Fibroblast of the conjunctiva (primary cell): ENCODE measurements around the gene RRP36.
"Not testable (repeated sequence)": the region's sequence is repeated elsewhere in the genome, so short reads cannot be mapped to it uniquely, and the experiment has no call there.

Source experiments
- DNase-seq: peaks from one replicate; pipeline ENCODE4 v3.0.0-alpha.2; 2010; ENCODE audit warnings: low read depth

The RRP36 gene, protein sequence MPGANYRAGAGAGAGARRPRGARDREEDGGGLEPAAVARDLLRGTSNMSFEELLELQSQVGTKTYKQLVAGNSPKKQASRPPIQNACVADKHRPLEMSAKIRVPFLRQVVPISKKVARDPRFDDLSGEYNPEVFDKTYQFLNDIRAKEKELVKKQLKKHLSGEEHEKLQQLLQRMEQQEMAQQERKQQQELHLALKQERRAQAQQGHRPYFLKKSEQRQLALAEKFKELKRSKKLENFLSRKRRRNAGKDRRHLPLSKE

DNA sequence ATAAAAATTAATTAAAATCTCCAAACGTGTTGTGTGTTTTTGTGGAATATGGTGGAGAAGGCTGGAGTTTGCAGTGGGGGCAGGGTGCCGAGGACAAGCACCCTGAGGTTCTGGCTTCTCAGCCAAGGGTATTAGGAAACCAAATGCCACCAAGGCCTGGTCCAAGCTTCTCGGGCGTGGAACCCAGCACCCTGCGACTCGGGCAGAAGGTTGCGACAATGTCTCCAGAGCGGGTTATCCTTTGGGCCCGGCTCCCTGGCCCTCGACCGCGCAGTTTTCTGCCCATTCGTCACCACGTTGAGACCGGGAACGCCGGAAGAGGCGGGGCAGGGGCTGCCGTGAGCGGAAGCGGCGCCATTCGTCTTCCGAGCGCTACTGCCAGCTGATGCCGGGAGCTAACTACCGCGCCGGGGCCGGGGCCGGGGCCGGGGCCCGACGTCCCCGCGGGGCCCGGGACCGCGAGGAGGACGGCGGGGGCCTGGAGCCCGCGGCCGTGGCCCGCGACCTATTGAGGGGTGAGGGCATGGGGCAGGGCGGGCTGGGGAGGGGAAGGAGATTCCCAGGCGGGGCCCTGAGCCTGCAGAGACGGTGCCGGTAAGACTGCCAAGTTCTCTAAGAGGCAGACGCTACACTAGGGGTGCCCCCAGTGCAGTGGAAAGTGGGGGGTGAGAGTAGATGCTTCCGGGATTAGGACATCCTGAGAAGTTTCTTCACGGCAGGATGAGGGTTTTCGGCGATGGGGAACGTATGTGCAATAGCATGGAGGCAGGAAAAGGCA is at the start of gene RRP36:
TSS of gene RRP36 (plus strand) at position 354 of the 778 bp plus-strand sequence. CDS start at position 386, 32 bp downstream.
- peak; percentile 32 for DNase-seq

DNA sequence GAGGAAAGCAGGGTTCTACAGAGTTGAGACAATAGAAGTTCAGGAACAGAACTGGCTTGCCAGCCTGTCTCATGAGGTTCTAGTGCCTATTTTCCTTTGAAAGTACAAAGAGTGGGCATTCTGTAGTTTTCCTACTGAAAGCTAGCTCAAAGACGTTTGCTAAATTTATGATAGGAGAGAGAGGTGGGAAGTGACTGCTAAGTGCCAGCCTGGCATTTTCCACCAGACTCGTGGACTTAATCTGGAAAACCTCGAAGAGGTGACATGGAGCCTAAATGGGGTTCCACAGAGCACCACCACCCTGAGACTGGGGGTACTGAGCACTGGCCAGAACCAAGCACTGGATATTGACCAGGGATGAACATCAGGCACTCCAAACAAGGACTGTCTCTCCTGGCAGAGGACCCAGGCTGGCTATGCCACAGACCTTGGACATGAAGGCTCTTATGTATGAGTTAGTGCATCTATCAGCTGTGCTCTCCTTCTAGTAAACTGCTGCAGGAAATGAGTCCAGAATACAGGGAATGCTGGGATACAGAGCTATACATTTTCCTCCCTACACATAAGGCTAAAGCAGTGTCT is 49.6 kb upstream of the RRP36 start:
- no peak for DNase-seq

DNA sequence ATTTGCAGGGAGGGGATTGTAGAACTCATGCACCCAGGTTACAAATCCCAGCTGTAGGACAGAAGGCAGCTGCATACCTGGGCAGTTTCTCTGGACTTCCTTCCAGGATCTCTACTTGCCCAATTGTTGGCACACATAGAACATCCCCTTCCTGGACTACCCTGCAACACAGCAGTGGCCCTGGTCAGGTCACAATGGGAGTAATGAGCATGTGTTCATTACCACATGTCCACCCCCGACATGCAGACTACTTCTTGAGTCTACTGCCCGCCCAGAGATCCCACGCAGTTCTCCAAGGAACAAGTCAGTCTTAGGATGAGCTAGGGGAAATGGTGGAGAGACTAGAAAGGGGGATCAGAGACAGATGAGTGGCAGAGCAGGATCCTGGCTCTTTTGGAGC is 47.5 kb upstream of the RRP36 start:
- no peak for DNase-seq

- no peak for DNase-seq
These were observed 46.4 kb upstream of the RRP36 start for GRCh38 chr6:42974919-42975505.

GRCh38 chr6:42978487-42978838 is 43.0 kb upstream of the RRP36 start:
- DNase-seq, result no peak

GRCh38 chr6:42978839-42979522 is 42.4 kb upstream of the RRP36 start, which contains the start of gene PEX6:
Gene PEX6, minus strand, starts transcription at chr6:42979181. Its CDS starts 31 bp downstream, at chr6:42979150.
- DNase-seq, result peak; percentile 53

DNA sequence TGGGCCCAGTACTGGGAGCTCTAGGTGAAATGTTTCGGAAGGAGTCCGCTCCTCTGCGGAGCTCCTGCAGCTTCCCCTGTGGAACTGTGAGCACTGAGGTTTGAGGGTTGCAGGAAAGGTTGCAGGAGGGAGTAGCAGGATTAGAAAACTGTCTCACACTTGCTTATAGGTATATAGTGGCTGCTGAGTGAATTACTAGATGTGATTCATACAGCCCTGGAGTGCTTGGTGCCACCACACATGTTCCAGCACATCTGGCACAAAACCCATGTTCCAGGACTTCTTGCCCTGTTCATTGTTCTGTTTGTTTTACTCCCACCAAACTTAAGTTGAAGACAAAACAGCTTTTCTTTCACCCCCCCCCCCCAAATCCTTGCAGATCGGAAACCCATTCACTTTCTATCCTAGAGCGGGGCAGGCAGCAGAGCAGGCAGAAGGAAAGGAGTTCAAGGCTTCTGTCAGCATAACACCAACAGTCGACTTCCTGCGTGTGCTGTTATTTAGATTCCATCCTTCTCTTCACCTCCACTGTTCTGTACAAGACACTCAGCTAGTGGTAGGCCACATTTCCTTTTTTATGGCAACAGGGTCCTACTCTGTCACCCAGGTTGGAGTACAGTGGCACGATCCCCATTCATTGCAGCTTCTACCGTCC is 41.8 kb upstream of the RRP36 start:
- DNase-seq, result no peak

DNA sequence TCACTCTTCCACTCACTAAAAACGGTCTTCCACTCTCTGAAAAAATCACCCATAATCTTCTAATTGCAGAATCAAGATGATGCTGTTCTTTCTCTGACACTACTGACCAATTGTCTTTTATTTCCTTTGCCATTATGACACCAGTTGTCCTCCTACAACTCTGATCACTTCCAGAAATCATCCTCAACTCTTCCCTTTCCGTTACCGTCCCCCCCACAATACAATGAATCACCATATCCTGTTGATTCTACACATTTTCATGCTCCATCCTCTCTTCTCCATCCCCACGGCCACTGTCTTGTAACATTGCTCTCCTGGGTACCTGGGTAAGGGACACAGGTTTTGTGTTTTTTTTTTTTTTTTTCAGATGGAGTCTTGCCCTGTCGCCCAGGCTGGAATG is 39.6 kb upstream of the RRP36 start:
- DNase-seq, result no peak

DNA sequence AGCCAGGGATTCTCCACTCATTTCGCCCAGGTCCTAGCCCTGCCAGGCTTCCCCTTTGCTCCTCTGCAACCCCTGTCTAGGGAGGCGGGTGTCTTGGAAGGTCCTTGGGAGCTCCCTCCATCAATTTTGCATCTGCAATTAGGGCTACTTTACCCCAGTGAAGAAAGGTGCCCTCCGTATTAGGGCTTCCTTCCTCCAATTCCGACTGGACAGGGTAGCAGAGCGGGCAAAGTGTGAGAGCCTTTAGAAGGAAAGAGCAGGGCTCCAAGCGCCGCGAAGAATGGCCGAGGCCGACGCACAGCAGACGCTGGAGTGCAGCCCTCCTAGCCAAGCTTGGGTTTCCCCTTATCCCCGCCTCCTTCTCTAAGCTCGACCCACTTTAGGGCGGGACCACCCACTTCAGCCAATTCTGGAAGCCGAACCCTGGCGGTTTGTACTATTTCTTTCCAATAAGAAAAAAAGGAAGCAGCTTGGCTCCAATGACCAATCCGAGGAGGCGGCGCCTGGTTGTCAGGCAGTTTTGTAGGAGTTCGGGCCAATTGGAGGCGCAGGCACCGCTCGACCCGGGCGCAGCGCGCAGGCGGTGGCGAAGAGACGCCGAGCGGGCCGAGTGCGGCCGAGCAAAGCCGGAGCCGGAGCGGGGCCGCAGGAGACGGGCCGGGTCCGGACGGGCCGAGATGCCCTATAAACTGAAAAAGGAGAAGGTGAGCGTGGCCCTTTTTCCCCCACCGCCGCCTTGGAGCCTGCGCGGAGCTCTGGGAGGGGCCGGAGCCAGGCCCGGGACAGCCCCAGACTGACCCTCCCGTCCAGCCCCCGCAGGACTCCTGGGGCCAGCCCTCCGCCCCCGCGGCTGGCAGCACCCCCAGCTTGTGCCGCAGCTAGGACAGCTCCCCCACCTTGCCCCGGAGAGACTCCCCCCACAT is 37.2 kb upstream of the RRP36 start, which contains the start of gene PPP2R5D:
TSS of gene PPP2R5D (plus strand) at position 570 of the 923 bp plus-strand sequence. CDS start at position 678, 108 bp downstream.
- DNase-seq, result peak; percentile 98

DNA sequence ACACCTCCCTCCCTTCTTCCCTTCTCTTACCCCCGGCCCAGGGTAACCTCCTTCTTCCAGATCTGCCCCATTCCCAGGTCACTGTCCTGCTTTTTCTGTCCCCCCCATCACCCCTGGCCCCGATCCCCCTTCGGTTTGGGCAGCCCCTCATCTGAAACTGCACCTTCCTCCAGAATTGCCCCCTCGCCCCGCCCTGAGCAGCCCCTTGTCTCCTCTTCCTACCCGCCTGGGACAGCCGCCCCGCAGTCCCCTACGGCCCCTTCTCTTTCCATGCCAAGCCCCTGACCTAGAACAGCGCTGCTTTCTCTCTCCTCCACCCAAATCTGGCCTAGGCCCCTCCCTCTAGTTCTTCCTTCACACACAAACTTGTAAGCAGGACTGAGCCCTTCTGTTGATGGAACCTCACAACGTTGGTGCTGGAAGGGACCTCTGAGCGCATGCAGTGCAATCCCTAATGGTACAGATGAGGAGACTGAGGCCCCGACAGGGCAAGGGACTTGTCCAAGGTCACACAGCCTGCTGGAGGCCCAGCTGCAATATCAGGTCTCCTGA is 36.4 kb upstream of the RRP36 start:
- DNase-seq, result no peak

GRCh38 chr6:42987533-42988451 is 33.6 kb upstream of the RRP36 start:
- DNase-seq, result no peak

DNA sequence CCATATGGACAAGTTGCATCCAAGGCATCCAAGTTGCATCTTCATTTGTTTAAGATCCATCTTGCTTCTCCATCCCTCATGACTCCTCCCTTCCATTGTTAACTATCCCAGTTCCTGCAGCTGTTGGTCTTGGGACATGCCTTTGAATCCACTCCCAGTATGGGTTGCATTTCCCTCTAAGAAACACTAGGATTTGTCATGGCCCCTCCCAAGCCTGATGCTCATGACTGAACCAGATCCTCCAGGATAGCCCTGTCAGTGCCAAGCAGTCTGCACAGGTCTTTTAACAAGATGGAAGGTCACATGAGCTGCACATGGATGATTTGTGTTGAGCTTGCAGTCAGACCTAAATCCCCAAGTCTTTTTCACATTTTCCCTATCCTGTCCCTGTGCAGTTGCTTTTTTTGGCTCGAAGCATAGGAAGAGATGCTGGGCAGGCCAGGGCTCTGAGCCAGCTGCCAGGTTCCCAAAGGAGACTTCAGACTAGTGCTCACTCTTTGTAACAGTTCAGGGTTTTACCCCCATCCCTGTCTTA is 32.9 kb upstream of the RRP36 start:
- no peak for DNase-seq

GRCh38 chr6:42989923-42990322 is 31.5 kb upstream of the RRP36 start:
- DNase-seq, result no peak

- no peak for DNase-seq
These were observed 28.0 kb upstream of the RRP36 start for GRCh38 chr6:42993445-42993844.

- no peak for DNase-seq
These were observed 24.9 kb upstream of the RRP36 start for GRCh38 chr6:42996513-42996912.

GRCh38 chr6:42998205-42998604 is 23.2 kb upstream of the RRP36 start:
- not testable (repeated sequence) for DNase-seq

GRCh38 chr6:43001843-43002242 is 19.6 kb upstream of the RRP36 start:
- no peak for DNase-seq

DNA sequence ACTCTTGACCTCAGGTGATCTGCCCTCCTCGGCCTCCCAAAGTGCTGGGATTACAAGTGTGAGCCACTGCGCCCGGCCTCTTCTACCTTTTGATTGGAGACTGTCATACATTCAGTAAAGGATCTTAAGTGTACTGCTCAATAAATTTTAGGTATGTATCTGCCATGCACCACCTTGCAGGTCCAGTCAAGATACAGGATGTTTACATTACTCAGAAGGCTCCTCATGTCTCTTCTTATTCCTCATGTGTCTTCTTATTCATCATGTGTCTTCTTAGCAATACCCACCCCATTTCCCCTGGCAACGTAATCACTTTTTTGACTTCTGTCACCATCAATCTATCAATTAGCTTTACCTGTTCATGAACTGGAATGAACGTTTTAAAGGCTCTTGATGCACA is 15.6 kb upstream of the RRP36 start:
- DNase-seq, result no peak

DNA sequence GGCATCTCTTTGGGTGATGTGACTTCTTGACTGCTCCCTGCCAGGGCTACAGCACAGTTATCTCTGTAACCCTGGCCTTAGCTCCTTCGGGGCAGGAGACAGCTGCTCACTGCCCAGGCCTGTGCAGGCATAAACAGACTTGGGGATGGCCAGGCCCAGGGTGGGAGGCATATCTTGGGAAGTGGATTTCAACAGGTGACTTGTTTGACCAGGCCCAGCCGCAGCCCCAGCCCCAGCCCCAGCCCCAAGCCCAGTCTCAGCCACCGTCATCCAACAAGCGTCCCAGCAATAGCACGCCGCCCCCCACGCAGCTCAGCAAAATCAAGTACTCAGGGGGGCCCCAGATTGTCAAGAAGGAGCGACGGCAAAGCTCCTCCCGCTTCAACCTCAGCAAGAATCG is 15.2 kb upstream of the RRP36 start:
- DNase-seq, result no peak
